HUES64 (cell line): ENCODE data around the gene FBH1.

Experiments
- H3K27ac ChIP-seq: 2 replicates; pipeline ENCODE4 v1.7.0; 2013; ENCODE audit warnings: low read depth, low read length, inconsistent platforms
- H3K27me3 ChIP-seq: 2 replicates; pipeline ENCODE4 v1.6.1; 2013; ENCODE audit warnings: mild to moderate bottlenecking, low read length; ENCODE audit not compliant: insufficient read depth
- H3K36me3 ChIP-seq: 2 replicates; pipeline ENCODE4 v1.6.1; 2013; ENCODE audit warnings: mild to moderate bottlenecking, low read length; ENCODE audit not compliant: insufficient read depth
- H3K4me1 ChIP-seq: 2 replicates; pipeline ENCODE4 v1.6.1; 2013; ENCODE audit warnings: mild to moderate bottlenecking, low read length, moderate library complexity; ENCODE audit not compliant: insufficient read depth
- H3K4me3 ChIP-seq: 2 replicates; pipeline ENCODE4 v1.5.1; 2013; ENCODE audit warnings: mild to moderate bottlenecking, low read length, moderate library complexity
- H3K9ac ChIP-seq: 2 replicates; pipeline ENCODE4 v1.6.1; 2013; ENCODE audit warnings: mild to moderate bottlenecking, low read depth, low read length
- H3K9me3 ChIP-seq: 2 replicates; pipeline ENCODE4 v1.6.1; 2013; ENCODE audit warnings: low read depth, low read length; ENCODE audit not compliant: insufficient read depth
- WGBS: fragments of 150-250, 120-280 bp; methylation state at CpG from one replicate; pipeline ENCODE4 v1.1.7; 2013; ENCODE audit warnings: missing lambda C conversion rate; 5-methylcytosine and 5-hydroxymethylcytosine counted together

The FBH1 gene

DNA sequence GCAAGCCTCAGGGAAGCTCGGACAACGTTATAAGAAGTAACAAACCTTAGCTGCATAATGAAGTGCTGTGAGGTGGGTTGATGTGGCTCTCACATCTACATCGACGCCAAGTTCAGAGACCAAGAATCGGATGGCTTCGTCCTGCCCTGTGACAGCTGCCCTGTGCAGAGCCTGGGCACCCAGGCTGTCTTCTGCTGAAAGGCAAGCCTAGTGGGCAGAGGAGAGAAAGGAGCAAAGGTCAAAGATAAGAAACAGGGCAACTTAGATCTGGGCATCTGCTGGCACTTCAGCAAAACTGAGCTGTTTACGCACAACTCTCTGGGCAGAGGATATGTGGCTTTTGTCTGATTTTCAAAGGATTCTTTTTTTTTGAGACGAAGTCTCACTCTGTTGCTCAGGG lies 7.1 kb upstream of the FBH1 start:
- Histone ChIP-seq H3K9ac (no peak overlapping the region), H3K27ac (no peak overlapping the region), H3K36me3 (peaks cover 86% of the 10 kb centered on the region), H3K9me3 (no peaks in the 10 kb centered on the region), H3K4me3 (no peak overlapping the region), H3K27me3 (no peaks in the 10 kb centered on the region), H3K4me1 (0 out of 2 replicates have a peak, but pooled peaks cover 2% of the 10 kb centered on the region)
- 94% methylated on average over 7 of the region's 8 CpGs for WGBS

DNA sequence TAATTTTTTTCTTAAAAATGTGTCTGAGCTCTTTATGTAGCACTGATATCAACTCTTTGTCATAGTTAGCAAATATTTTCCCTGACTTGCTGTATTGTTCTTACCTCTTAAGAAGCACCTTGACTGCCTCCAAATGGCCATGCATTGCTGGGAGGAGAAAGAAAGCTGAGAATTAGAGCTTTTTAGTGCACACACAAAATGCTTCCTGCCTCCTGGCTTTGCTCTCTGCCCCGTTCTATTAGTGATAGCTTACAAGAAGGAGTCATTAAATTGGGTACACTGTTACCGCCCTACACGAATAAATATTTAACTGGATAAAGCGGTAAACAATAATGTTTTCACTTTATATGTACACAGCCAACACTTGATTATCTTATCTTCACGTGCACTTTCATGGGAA lies 4.4 kb upstream of the FBH1 start:
- H3K36me3 ChIP-seq: peaks cover 61% of the 10 kb centered on the region
- H3K27ac ChIP-seq: no peak overlapping the region
- no peaks in the 10 kb centered on the region for H3K9me3 ChIP-seq
- H3K9ac ChIP-seq: no peak overlapping the region
- 0 out of 2 replicates have a peak, but pooled peaks cover 8% of the 10 kb centered on the region for H3K4me1 ChIP-seq
- 96% methylated on average over 5 of the region's 5 CpGs for WGBS
- H3K4me3 ChIP-seq: no peak overlapping the region
- H3K27me3 ChIP-seq: no peaks in the 10 kb centered on the region

DNA sequence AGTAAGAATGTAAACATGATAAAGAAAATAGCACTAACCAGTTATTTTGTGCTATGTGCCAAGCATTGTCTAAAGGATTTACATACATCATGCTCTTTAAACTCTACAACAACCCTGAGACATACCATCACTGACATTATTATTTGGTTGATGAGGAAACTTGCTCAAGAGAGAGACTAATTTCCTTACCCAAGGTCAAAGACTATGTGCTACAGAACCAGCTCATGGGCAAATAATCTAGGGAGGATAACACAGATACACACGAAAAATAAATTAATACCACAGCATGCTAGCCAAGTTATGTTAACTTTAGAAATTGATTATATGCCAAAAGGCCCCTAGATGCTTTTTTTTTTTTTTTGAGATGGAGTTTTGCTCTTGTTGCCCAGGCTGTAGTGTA lies 3.0 kb upstream of the FBH1 start:
- Histone ChIP-seq H3K9ac (no peak overlapping the region), H3K4me3 (no peak overlapping the region), H3K27me3 (no peaks in the 10 kb centered on the region), H3K4me1 (0 out of 2 replicates have a peak, but pooled peaks cover 8% of the 10 kb centered on the region), H3K9me3 (no peaks in the 10 kb centered on the region), H3K27ac (no peak overlapping the region), H3K36me3 (peaks cover 56% of the 10 kb centered on the region)
- WGBS: no CpG with 5 or more reads among the region's 1 CpG

DNA sequence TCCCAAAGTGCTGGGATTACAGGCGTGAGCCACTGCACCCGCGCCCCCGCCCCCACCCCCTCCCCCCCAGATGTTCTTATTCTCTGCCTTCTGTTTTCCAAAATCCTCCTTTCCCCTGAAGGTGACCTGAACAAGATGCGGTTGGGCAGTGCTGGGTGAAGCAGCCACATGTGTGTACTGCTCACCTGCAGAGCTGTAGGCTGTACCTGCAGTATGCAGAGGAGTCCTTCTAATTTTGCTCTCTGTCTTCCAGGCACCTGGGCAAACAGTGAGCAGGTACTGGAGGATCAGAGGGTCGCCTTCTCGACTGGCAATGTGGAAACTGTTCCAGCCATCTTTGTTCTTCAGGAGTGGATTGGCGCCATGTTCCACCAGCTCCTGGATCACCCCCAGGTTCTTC lies 2.4 kb upstream of the FBH1 start:
- Histone ChIP-seq H3K36me3 (peaks cover 56% of the 10 kb centered on the region), H3K4me1 (0 out of 2 replicates have a peak, but pooled peaks cover 8% of the 10 kb centered on the region), H3K27me3 (no peaks in the 10 kb centered on the region), H3K4me3 (peak overlapping the region; percentile 79), H3K9ac (no peak overlapping the region), H3K9me3 (no peaks in the 10 kb centered on the region), H3K27ac (no peak overlapping the region)
- WGBS: 92% methylated on average over 7 of the region's 8 CpGs

DNA sequence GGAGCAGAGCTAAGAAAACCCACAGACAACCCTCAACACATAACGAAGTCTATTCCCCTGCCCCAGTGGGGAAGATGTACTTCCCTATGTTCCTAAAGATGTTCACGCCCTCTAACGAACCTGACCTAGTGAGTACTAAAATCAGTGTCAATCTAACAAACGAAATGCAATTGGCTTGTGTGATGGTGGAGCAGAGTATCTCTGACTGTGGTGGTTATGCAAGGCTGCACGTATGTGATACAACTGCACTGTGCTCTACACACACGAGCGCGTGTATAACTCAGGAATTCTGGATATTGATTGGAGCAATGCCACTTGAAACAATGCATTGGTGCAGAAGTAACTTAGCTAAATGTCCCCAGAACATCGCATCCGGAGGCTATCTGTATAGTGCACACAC lies 1.7 kb upstream of the FBH1 start:
- peak overlapping the region; percentile 79 for H3K4me3 ChIP-seq
- H3K9ac ChIP-seq: peak overlapping the region; percentile 87; the same call in 1 of the 2 replicates
- 0 out of 2 replicates have a peak, but pooled peaks cover 8% of the 10 kb centered on the region for H3K4me1 ChIP-seq
- H3K27ac ChIP-seq: no peak overlapping the region
- H3K36me3 ChIP-seq: peaks cover 51% of the 10 kb centered on the region
- no peaks in the 10 kb centered on the region for H3K27me3 ChIP-seq
- H3K9me3 ChIP-seq: no peaks in the 10 kb centered on the region
- 58% methylated on average over 10 of the region's 10 CpGs for WGBS

DNA sequence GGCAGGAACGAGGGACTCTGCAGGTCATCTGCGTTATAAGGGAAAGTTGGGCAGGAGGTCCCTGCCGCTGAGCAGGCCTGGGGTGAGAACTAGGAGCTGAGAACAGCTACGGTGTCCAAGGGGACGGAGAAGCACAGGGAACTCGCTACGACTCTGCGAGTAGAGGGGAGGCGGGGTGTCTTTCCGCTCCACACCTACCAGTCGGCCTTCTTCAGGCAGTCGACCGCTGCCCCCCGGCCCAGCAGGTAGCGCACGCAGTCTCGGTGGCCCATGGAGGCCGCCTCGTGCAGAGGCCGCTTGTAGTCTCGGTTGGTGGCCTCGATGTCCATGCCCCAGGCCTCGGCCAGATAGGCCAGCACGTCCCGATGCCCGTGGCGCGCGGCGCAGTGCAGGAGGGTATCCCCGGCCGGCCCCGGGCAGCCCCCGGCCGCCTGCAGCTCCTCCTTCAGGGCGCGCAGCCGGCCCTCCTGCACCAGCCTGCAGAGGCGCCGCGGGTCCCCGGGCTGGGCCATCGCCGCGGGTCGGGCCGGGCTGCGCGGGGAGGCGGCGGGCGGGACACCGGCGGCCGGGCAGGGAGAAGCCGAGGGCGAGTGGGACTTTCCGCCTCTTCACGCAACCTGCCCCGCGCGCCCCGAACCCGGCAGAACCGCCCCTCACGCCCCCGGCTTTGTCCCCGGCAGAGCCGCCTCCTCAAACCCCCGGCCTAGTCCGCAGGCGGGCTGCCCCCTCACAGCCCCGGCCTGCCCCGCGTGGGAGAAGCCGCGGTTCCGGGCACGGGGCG lies 1.0 kb upstream of the FBH1 start:
- 0 out of 2 replicates have a peak, but pooled peaks cover 8% of the 10 kb centered on the region for H3K4me1 ChIP-seq
- peaks cover 50% of the 10 kb centered on the region for H3K36me3 ChIP-seq
- peak overlapping the region; percentile 67; the same call in 1 of the 2 replicates for H3K27ac ChIP-seq

DNA sequence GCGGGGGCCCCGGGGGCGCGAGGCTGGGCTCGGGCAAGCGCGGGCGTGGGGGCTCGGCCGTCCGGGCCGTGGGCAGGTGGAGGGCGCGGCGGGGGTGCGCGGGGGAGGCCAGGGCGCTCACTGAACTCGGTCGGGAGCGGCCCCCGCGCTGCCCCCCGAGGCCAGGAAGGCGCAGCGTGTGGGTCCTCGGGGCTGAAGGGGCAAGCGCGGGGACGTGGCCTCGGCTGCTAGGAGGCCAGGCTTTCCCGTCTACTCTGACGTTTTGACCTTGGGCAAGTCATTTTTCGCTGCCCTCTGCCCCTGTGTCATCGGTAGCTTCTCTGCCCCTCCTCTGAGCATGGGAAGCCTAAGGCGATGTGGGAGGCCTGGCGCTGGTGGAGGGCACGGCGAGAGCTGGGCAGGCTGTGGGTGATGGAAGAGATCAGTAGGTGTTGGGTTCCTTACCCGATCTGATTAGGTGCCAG lies 441 bp downstream of the FBH1 start:
- Histone ChIP-seq H3K27ac (peak overlapping the region; percentile 53; the same call in 1 of the 2 replicates), H3K9me3 (no peaks in the 10 kb centered on the region), H3K4me1 (peaks cover 9% of the 10 kb centered on the region; the same call in 1 of the 2 replicates), H3K27me3 (no peaks in the 10 kb centered on the region), H3K36me3 (peaks cover 54% of the 10 kb centered on the region), H3K4me3 (peak overlapping the region; percentile 86), H3K9ac (peak overlapping the region; percentile 76)
- 2% methylated on average over 40 of the region's 40 CpGs for WGBS

More for the DNA sequence above, 1.0 kb upstream of the FBH1 start:
- H3K9me3 ChIP-seq: no peaks in the 10 kb centered on the region
- peak overlapping the region; percentile 87 for H3K9ac ChIP-seq
- no peaks in the 10 kb centered on the region for H3K27me3 ChIP-seq
- H3K4me3 ChIP-seq: peak overlapping the region; percentile 79
- under 1% methylated on average over 80 of the region's 80 CpGs for WGBS

DNA sequence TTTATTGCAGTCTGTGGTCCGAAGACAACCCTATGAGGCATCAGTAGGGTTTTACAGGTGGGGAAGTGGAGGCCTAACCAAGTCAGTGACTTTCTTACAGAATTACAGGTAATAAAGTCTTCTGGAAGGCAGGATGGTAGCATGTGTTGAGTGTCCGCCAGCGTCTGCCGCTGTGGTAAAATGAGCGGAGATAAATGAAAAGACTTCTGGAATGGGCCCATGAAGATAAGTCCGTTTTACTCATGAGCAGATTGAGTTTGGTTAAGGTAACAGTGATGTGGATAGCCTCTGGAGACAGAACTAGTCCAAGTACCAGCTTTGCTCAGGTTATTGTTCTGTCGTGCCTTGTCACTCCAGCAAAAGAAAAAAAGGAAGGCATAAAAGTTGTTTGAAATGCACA lies 966 bp downstream of the FBH1 start:
- Histone ChIP-seq H3K9ac (peak overlapping the region; percentile 76), H3K36me3 (peaks cover 54% of the 10 kb centered on the region), H3K4me1 (peaks cover 13% of the 10 kb centered on the region; the same call in 1 of the 2 replicates), H3K9me3 (no peaks in the 10 kb centered on the region), H3K27ac (no peak overlapping the region), H3K27me3 (no peaks in the 10 kb centered on the region), H3K4me3 (peak overlapping the region; percentile 86)
- WGBS: 86% methylated on average over 7 of the region's 7 CpGs

DNA sequence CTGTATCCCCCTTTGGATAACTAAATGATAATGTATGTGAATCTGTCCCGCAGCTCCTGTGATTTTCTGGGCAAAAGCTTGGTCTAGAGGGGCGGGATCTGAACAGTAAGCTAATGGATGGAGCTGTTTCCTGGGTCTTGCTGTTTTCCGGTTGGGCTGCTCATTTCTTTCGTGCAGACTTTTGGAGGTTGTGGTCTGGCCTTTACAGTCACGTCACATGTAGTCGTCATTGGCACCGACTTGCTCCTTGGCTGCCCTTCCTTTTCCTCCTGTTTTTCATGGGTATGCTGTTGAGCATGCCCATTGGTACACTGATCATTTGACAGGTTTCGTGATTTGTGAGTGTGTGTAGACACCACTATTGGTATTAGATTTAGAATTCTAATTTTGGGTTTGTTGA lies 2.0 kb downstream of the FBH1 start:
- WGBS: 92% methylated on average over 7 of the region's 8 CpGs
- H3K27ac ChIP-seq: no peak overlapping the region
- no peak overlapping the region for H3K4me3 ChIP-seq
- peaks cover 19% of the 10 kb centered on the region; the same call in 1 of the 2 replicates for H3K4me1 ChIP-seq
- H3K27me3 ChIP-seq: no peaks in the 10 kb centered on the region
- no peak overlapping the region for H3K9ac ChIP-seq
- no peaks in the 10 kb centered on the region for H3K9me3 ChIP-seq
- peaks cover 46% of the 10 kb centered on the region for H3K36me3 ChIP-seq

DNA sequence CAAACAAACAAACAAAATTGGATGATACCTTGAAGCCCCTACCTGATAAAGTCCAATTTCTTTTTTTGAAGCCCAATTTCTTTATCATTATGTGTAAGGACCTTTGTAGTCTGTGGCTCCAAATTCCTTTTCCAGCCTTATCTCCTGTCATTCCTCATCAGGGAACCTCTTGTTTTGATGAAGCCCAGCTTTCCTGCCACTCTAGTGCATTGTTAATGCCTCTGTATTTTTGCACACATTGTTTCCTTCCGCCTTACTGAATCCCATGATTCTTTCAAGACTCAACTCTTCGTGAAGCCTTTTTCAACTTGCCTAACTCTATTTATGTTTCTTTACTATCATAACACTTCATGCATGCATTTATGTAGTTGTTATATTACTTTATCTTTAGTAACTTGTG lies 3.3 kb downstream of the FBH1 start:
- 92% methylated on average over 2 of the region's 2 CpGs for WGBS
- no peaks in the 10 kb centered on the region for H3K27me3 ChIP-seq
- no peak overlapping the region for H3K9ac ChIP-seq
- H3K27ac ChIP-seq: no peak overlapping the region
- H3K36me3 ChIP-seq: peaks cover 44% of the 10 kb centered on the region
- no peaks in the 10 kb centered on the region for H3K9me3 ChIP-seq
- H3K4me1 ChIP-seq: peaks cover 13% of the 10 kb centered on the region; the same call in 1 of the 2 replicates
- H3K4me3 ChIP-seq: no peak overlapping the region

DNA sequence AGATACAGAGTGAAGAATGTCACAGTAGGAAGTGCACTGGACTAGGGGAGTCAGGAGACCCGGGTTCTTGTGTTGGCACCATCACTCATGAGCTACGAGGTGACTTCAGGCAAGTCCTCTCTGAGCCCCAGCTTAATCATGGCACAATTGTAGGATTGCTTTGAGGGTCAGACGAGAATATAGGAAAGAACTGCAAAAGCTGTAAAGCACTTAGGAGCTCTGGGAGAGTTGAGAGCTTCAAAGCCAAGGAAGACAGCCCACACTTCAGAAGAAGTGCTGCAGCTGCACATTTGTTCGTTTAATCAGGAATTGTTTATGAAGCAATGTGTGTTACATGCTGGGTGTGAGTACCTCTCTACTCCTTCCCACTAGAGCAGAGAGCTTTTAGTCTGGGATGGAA lies 4.4 kb downstream of the FBH1 start:
- no peak overlapping the region for H3K9ac ChIP-seq
- whole genome bisulfite sequencing: 96% methylated on average over 4 of the region's 4 CpGs
- no peak overlapping the region for H3K27ac ChIP-seq

More for the DNA sequence above, 4.4 kb downstream of the FBH1 start:
- H3K9me3 ChIP-seq: no peaks in the 10 kb centered on the region
- peaks cover 11% of the 10 kb centered on the region; the same call in 1 of the 2 replicates for H3K4me1 ChIP-seq
- no peaks in the 10 kb centered on the region for H3K27me3 ChIP-seq
- peaks cover 44% of the 10 kb centered on the region for H3K36me3 ChIP-seq
- H3K4me3 ChIP-seq: no peak overlapping the region
